ENCODE data around the gene FOXE3.

DNA sequence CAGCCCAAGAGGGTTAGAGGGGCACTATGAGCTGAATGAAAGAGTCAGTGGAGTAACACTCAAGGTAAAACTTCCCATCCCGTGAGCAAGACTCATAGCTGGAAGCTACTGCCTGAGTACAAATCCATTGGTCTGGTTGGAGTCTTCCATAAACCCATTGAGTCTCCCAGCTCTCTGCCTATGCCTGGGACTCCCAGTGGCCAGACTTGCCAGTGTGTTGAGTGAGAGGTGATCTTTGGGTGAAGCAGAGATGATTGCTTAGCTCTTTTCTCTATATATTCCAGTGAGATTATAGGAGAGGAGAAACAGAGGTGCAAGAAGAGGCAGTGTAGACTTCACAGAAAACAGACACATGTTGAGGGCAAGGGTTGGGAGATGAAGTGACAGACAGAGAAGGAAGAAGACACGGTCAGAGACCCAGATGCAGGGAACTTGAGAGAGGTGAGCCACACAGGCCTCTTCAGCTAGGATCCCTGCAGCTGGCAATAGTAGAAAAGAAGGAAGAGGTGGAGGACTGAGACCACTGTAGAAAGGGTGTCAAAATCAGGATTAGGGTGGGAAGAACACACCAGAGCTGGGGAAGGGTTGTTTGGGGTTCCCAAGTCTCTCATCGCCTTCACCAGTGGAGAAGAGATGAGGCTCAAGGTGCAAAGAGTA, 25.5 kb downstream of the FOXE3 start:
- TF ChIP-seq GATA2 (IDR thresholded peaks at IDR 0.05; ENCODE audit: low read depth, low read length), result no peak
- no peak for TF ChIP-seq GATA3 (IDR thresholded peaks at IDR 0.05; ENCODE audit: low read depth, low read length)

Measured in SH-SY5Y (cell line).